HepG2 (cell line): ENCODE measurements around the gene DNM1L. TPM values are rescaled to one million over a fixed set of nuclear protein-coding genes. Genes with fewer than 3 reads are reported as not detected.

Experiments used
- ATAC-seq: fragments of 200-7000 bp; cut with Tn5 transposase; 3 replicates; pipeline ENCODE4 v1.9.1; 2020; ENCODE audit warnings: mild to moderate bottlenecking, moderate library complexity
- BruUV-seq: library from RNA; stranded (reverse); fragments of 400-500 nt; replicated peaks from 2 replicates; lab custom pipeline; 2021; lab: Mats Ljungman, UMichigan
- CTCF ChIA-PET: fragments of 300-600 bp; formaldehyde crosslinking; extraction: SDS; loops from one replicate; lab custom pipeline; 2021; ENCODE audit warnings: low total read pairs, inconsistent platforms, low intra/inter-chr PET ratio; lab: Yijun Ruan, JAX
- POLR2A ChIA-PET: fragments of 350-600 bp; sonication (Branson Sonifier 250); formaldehyde crosslinking; loops from one replicate; lab custom pipeline; 2020; ENCODE audit warnings: antibody characterized with exemption, inconsistent platforms; lab: Yijun Ruan, JAX
- DNase-seq: peaks from one replicate; pipeline ENCODE4 v3.0.0-alpha.2; 2015; ENCODE audit warnings: low spot score
- FAIRE-seq: peaks from 3 replicates; lab custom pipeline; 2011; peaks lifted over from hg19 to GRCh38; lab: Jason Lieb, UNC
- H2AFZ ChIP-seq: one replicate; pipeline ENCODE4 v1.6.1; 2011; ENCODE audit warnings: low read length, inconsistent platforms
- H3K27ac ChIP-seq: fragments of 300-600 bp; 3 replicates; pipeline ENCODE4 v1.8.0; 2011; ENCODE audit warnings: mixed run types, mild to moderate bottlenecking, mixed read lengths, low read length, inconsistent platforms; ENCODE audit not compliant: insufficient read depth; ENCODE audit errors: extremely low read length
- H3K27me3 ChIP-seq, 2 experiments: fragments of 200-600 bp in 1 of 2; 2 replicates in 1 of 2; 3 replicates in 1 of 2; pipeline versions ENCODE4 v1.6.0 to v1.8.0; 2011; ENCODE audit warnings: low read length in 2 of 2, mild to moderate bottlenecking in 2 of 2, moderate library complexity in 2 of 2, inconsistent platforms in 1 of 2; ENCODE audit not compliant: insufficient read depth in 2 of 2, control insufficient read depth in 1 of 2
- H3K36me3 ChIP-seq, 2 experiments: fragments of 200-600 bp in 1 of 2; replicated peaks in 1 of 2; 2 replicates in 1 of 2; 3 replicates in 1 of 2; pipeline versions ENCODE4 v1.5.1 to v1.8.0; 2011; ENCODE audit warnings: low read length in 2 of 2, inconsistent platforms in 1 of 2; ENCODE audit not compliant: insufficient read depth in 2 of 2, control insufficient read depth in 1 of 2
- H3K4me1 ChIP-seq: 2 replicates; pipeline ENCODE4 v1.5.1; 2012; ENCODE audit warnings: low read length, inconsistent platforms; ENCODE audit not compliant: insufficient read depth
- H3K4me2 ChIP-seq: 2 replicates; pipeline ENCODE4 v1.6.0; 2011; ENCODE audit warnings: low read depth, low read length, inconsistent platforms
- H3K4me3 ChIP-seq, 3 experiments: fragments of 200-600 bp in 1 of 3; sonication (generic), shearing (Covaris generic) in 1 of 3; replicated peaks in 1 of 3; 2 replicates each; pipeline ENCODE4 v1.5.1; 2011 to 2016; ENCODE audit warnings: low read length in 3 of 3, inconsistent platforms in 2 of 3, low read depth in 2 of 3, mild to moderate bottlenecking in 2 of 3, control low read depth in 1 of 3, mixed read lengths in 1 of 3; ENCODE audit not compliant: insufficient read depth in 1 of 3
- H3K79me2 ChIP-seq: one replicate; pipeline ENCODE4 v1.6.1; 2011; ENCODE audit warnings: low read length, inconsistent platforms; ENCODE audit not compliant: insufficient read depth
- H3K9ac ChIP-seq: 2 replicates; pipeline ENCODE4 v1.6.0; 2011; ENCODE audit warnings: mild to moderate bottlenecking, low read depth, low read length, inconsistent platforms; ENCODE audit not compliant: insufficient read depth
- H3K9me3 ChIP-seq: 2 replicates; pipeline ENCODE4 v1.5.1; 2012; ENCODE audit warnings: mild to moderate bottlenecking, low read length
- H4K20me1 ChIP-seq: 2 replicates; pipeline ENCODE4 v1.6.0; 2011; ENCODE audit warnings: inconsistent platforms, mild to moderate bottlenecking, low read length, moderate library complexity; ENCODE audit not compliant: insufficient read depth
- BHLHE40 ChIP-seq: IDR thresholded peaks from 2 replicates; pipeline ENCODE4 v1.6.1; 2011; ENCODE audit warnings: low read length, improper control_type of control experiment
- CEBPG ChIP-seq: IDR thresholded peaks from 2 replicates; pipeline ENCODE4 v1.6.1; 2016
- FOXC1 ChIP-seq: sonication (generic); formaldehyde crosslinking; IDR thresholded peaks from 2 replicates; pipeline ENCODE4 v1.8.0; 2022; ENCODE audit warnings: mild to moderate bottlenecking, missing genetic modification reagents, borderline replicate concordance
- FOXP4 ChIP-seq: sonication (generic); formaldehyde crosslinking; IDR thresholded peaks from 2 replicates; pipeline ENCODE4 v1.4.0; 2020; ENCODE audit warnings: missing genetic modification reagents
- SNAPC2 ChIP-seq: sonication (generic); formaldehyde crosslinking; IDR thresholded peaks from 2 replicates; pipeline ENCODE4 v1.8.1; 2022; ENCODE audit warnings: mild to moderate bottlenecking, missing genetic modification reagents
- ZBTB39 ChIP-seq: sonication (generic); formaldehyde crosslinking; IDR thresholded peaks from 2 replicates; pipeline ENCODE4 v1.5.0; 2020; ENCODE audit warnings: missing genetic modification reagents
- ZFP36 ChIP-seq: fragments of 150-350 bp; IDR thresholded peaks from 2 replicates; pipeline ENCODE4 v1.6.1; 2018; ENCODE audit warnings: borderline replicate concordance, low read length, low read depth; ENCODE audit not compliant: partially characterized antibody
- ZNF33B ChIP-seq: sonication (generic); formaldehyde crosslinking; IDR thresholded peaks from 2 replicates; pipeline ENCODE4 v1.5.1; 2020; ENCODE audit warnings: mild to moderate bottlenecking, missing genetic modification reagents
- ZNF432 ChIP-seq: sonication (generic); formaldehyde crosslinking; IDR thresholded peaks from 2 replicates; pipeline ENCODE4 v1.5.0; 2020; ENCODE audit warnings: missing genetic modification reagents, mild to moderate bottlenecking, borderline replicate concordance
- ZSCAN20 ChIP-seq: sonication (generic); formaldehyde crosslinking; IDR thresholded peaks from 2 replicates; pipeline ENCODE4 v1.4.0; 2020; ENCODE audit warnings: missing genetic modification reagents, mild to moderate bottlenecking, borderline replicate concordance
- WGBS: methylation state at CpG from one replicate; pipeline ENCODE4 v1.1.6; 2017; ENCODE audit warnings: low lambda C conversion rate; 5-methylcytosine and 5-hydroxymethylcytosine counted together
- in situ Hi-C: cut with HindIII; loops from 2 replicates; pipeline ENCODE4 v1.10.0; 2017; ENCODE audit warnings: low pct_unique_long_range_greater_than_20kb; ENCODE audit not compliant: extremely low pct_ligation_motif_present
- intact Hi-C: fragments of 100-400 bp; cut with micrococcal nuclease; formaldehyde crosslinking; loops from one replicate; pipeline ENCODE4 v1.10.0; 2022; ENCODE audit not compliant: unreplicated experiment
- polyA plus RNA-seq, 8 experiments: library from polyadenylated mRNA; depleted of rRNA in 3 of 8; stranded (reverse) in 7 of 8; unstranded in 1 of 8; fragments of >200 nt; fragmentation: Illumina TruSeq in 4 of 8; extraction: Trizol in 4 of 8; gene quantifications; 2 replicates each; pipeline versions ENCODE4 v1.2.1 to v1.2.3, GENCODE V29; 2011 to 2016; ENCODE audit warnings: low read depth in 4 of 8, missing spikeins in 1 of 8, mixed read lengths in 1 of 8; ENCODE audit not compliant: insufficient read depth in 1 of 8
- total RNA-seq, 5 experiments: library from RNA; depleted of rRNA; stranded (reverse); fragments of >200 nt; fragmentation: Illumina TruSeq; extraction: Trizol; gene quantifications; 2 replicates each; pipeline ENCODE4 v1.2.3, GENCODE V29; 2016; ENCODE audit warnings: low read depth in 1 of 5
- TF ChIP-seq, protein P1 (sequence below): sonication (generic); formaldehyde crosslinking; IDR thresholded peaks from 2 replicates; pipeline ENCODE4 v1.4.0; 2020; ENCODE audit warnings: mild to moderate bottlenecking, missing genetic modification reagents
- TF ChIP-seq, protein P2 (sequence below): IDR thresholded peaks from 2 replicates; pipeline ENCODE4 v1.6.1; 2016

The DNM1L gene
- total and polyA plus RNA-seq, 2 of the 13 experiments (the other 11 are each of a cell fraction or from before 2014, with no cell fraction given) = 35.9 to 65.8 TPM

- BruUV-seq = no TSS peak
- Histone ChIP-seq H2AFZ (no peak overlapping the region), H3K4me1 (peaks cover 7% of the 10 kb centered on the region), H3K4me2 (no peak overlapping the region), H3K36me3 (no peaks in the 10 kb centered on the region), H3K27ac (no peak overlapping the region), H3K4me3 (no peak overlapping the region), H4K20me1 (no peaks in the 10 kb centered on the region), H3K9me3 (no peaks in the 10 kb centered on the region), H3K79me2 (no peaks in the 10 kb centered on the region), H3K27me3 (no peaks in the 10 kb centered on the region), H3K9ac (no peak overlapping the region)
- ATAC-seq (no peak), DNase-seq (no peak), FAIRE-seq (no peak)
- CTCF ChIA-PET = no interaction called here
- WGBS = 18% methylated on average over 2 of the region's 2 CpGs
- in situ Hi-C loops = loop anchor here (25.0 kb wide), 1 partner anchor 1000 kb away; the partner anchor contains the start of gene ETFBKMT
- POLR2A ChIA-PET = interaction anchor here (0.7 kb wide), 1 partner anchor 93 kb away, joined by 3 read pairs; the partner anchor contains the start of gene YARS2
- intact Hi-C loops = no loop called here
- TF ChIP-seq ZSCAN20 (CRISPR knock-in tag) = no peak
- no peak for TF ChIP-seq SNAPC2 (CRISPR knock-in tag)
- TF ChIP-seq ZNF33B (CRISPR knock-in tag) = no peak
- TF ChIP-seq ZFP36 = no peak
- TF ChIP-seq, protein P1, sequence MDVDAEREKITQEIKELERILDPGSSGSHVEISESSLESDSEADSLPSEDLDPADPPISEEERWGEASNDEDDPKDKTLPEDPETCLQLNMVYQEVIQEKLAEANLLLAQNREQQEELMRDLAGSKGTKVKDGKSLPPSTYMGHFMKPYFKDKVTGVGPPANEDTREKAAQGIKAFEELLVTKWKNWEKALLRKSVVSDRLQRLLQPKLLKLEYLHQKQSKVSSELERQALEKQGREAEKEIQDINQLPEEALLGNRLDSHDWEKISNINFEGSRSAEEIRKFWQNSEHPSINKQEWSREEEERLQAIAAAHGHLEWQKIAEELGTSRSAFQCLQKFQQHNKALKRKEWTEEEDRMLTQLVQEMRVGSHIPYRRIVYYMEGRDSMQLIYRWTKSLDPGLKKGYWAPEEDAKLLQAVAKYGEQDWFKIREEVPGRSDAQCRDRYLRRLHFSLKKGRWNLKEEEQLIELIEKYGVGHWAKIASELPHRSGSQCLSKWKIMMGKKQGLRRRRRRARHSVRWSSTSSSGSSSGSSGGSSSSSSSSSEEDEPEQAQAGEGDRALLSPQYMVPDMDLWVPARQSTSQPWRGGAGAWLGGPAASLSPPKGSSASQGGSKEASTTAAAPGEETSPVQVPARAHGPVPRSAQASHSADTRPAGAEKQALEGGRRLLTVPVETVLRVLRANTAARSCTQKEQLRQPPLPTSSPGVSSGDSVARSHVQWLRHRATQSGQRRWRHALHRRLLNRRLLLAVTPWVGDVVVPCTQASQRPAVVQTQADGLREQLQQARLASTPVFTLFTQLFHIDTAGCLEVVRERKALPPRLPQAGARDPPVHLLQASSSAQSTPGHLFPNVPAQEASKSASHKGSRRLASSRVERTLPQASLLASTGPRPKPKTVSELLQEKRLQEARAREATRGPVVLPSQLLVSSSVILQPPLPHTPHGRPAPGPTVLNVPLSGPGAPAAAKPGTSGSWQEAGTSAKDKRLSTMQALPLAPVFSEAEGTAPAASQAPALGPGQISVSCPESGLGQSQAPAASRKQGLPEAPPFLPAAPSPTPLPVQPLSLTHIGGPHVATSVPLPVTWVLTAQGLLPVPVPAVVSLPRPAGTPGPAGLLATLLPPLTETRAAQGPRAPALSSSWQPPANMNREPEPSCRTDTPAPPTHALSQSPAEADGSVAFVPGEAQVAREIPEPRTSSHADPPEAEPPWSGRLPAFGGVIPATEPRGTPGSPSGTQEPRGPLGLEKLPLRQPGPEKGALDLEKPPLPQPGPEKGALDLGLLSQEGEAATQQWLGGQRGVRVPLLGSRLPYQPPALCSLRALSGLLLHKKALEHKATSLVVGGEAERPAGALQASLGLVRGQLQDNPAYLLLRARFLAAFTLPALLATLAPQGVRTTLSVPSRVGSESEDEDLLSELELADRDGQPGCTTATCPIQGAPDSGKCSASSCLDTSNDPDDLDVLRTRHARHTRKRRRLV (CRISPR knock-in tag) = no peak
- TF ChIP-seq, protein P2, sequence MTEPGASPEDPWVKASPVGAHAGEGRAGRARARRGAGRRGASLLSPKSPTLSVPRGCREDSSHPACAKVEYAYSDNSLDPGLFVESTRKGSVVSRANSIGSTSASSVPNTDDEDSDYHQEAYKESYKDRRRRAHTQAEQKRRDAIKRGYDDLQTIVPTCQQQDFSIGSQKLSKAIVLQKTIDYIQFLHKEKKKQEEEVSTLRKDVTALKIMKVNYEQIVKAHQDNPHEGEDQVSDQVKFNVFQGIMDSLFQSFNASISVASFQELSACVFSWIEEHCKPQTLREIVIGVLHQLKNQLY (CRISPR knock-in tag) = no peak
- TF ChIP-seq CEBPG (CRISPR knock-in tag) = no peak
- TF ChIP-seq ZBTB39 (CRISPR knock-in tag) = no peak
- no peak for TF ChIP-seq BHLHE40
- TF ChIP-seq FOXC1 (CRISPR knock-in tag) = no peak
- TF ChIP-seq FOXP4 = no peak
- no peak for TF ChIP-seq ZNF432 (CRISPR knock-in tag)
Measured at GRCh38 chr12:32662665-32663064, 16.4 kb upstream of the DNM1L start.
